Measurements from ENCODE around the gene SHISA4. TPM values are rescaled to one million over a fixed set of nuclear protein-coding genes. Genes with fewer than 3 reads are reported as not detected.
A peak's percentile ranks its signal among the peaks of the same experiment; 100 is the strongest.

Gene SHISA4
- total RNA-seq, 6 donors from 2014 or later: 4.6 to 20.9 (median 11.8) TPM

DNA sequence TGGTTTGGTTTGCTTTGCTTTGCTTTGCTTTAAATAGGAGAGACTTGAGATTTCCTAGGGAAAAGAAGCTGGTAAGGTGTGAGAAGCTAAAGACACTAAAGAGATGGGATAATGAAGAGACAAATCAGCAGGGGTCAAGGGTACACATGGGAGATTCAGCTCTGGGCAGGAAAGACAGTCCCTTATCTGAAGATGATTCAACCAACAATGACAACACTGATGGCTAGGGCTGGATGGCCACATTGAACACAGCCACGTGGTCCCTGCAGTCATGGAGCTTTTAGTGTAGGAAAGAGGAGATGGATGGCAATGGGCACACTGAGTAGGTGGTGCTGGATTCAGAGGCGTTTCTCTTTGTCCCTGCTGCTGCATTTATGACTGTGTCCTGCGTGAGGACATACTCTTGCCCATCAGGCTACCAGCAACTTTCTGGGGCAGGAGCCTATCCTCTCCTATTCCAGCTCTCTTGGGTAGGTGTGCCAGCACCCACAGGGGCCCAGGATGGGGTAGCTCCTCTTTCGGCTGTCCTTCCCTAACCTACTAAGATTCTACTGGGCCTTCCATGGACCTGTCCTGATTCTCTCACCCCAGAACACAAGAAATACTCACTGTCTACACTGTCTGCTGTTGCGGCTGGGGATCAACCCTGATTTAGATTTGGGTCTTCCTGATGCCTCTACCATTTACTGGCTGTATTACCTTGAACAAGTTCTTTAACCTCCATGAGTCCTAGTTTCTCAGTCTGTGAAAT lies 1.4 kb upstream of the SHISA4 start:
- WGBS, 2 donors: 84 to 90% methylated on average over 5 of the region's 5 CpGs
- peaks cover 15 to 41% (median 24%) of the 10 kb centered on the region in 4 donors for H3K4me1 ChIP-seq
- DNase-seq: no peak

DNA sequence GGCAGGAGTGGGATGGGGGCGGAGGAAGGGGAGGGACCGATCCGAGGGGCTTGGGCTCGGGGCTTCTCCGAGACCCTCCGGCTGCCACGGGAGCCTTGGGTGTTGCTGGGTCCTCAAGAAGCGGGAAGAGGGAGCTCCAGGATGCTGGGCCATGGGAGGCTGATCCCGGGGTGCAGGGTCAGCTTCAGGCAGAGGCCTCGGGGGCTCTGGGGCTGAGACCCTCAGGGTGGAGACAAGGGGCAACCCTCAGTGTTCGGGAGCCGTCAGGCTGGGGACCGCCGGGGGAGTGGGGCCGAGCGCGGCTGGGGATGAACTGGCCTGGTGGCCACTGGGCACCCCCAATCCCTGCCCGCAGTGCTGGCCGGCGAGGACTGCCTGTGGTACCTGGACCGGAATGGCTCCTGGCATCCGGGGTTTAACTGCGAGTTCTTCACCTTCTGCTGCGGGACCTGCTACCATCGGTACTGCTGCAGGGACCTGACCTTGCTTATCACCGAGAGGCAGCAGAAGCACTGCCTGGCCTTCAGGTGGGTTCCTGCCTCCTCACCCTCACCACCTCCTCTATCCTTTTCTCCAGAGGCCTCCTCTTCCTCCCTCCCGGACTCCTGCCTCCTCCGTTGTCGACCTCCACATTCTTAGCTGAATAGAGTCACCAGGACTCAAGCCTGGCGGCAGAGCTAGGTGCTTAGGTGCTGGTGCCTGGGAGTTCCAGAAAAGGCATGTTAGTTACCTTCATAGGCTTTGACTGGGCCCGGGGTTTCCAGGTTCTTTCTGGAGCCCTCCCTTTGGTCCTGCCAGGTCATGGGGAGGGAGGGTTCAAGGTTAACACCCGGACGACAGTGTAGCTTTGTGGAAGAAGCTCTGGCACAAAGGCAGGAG lies 631 bp downstream of the SHISA4 start:
- 37 to 79% methylated on average over 8 to 23 of the region's 33 CpGs for WGBS, 2 donors
- no peak for ATAC-seq (ENCODE audit: low FRiP score in 2 of 2)
- DNase-seq: peak in 1 of 2 donors; percentile 81

More for the DNA sequence above, 1.4 kb upstream of the SHISA4 start:
- Histone ChIP-seq H3K27me3 (no peaks in the 10 kb centered on the region), H3K4me3 (no peak overlapping the region), H3K9me3 (no peaks in the 10 kb centered on the region), H3K36me3 (no peaks in the 10 kb centered on the region), H3K27ac (no peak overlapping the region)
- TF ChIP-seq POLR2A (IDR thresholded peaks at IDR 0.05) (no peak), EP300 (IDR thresholded peaks at IDR 0.05) (no peak), POLR2AphosphoS5 (IDR thresholded peaks at IDR 0.05) (no peak)
- TF ChIP-seq, protein P1, sequence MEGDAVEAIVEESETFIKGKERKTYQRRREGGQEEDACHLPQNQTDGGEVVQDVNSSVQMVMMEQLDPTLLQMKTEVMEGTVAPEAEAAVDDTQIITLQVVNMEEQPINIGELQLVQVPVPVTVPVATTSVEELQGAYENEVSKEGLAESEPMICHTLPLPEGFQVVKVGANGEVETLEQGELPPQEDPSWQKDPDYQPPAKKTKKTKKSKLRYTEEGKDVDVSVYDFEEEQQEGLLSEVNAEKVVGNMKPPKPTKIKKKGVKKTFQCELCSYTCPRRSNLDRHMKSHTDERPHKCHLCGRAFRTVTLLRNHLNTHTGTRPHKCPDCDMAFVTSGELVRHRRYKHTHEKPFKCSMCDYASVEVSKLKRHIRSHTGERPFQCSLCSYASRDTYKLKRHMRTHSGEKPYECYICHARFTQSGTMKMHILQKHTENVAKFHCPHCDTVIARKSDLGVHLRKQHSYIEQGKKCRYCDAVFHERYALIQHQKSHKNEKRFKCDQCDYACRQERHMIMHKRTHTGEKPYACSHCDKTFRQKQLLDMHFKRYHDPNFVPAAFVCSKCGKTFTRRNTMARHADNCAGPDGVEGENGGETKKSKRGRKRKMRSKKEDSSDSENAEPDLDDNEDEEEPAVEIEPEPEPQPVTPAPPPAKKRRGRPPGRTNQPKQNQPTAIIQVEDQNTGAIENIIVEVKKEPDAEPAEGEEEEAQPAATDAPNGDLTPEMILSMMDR (IDR thresholded peaks at IDR 0.05): no peak
- no peak for ATAC-seq (ENCODE audit: low FRiP score in 2 of 2)

DNA sequence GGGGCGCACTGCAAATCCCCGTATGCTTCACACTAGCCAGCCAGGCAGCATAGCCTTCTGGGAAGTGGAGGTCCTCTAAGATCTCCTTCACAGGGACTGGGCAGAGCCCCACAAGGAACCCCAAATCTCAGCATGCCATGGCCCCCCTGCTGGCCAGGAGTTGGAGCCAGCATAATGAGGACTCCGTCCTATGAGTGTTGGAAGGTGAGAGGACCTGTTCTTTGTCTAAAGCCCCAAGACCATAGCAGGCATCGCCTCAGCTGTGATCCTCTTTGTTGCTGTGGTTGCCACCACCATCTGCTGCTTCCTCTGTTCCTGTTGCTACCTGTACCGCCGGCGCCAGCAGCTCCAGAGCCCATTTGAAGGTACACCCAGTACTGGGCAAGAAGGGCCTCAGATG lies 1.5 kb downstream of the SHISA4 start:
- Histone ChIP-seq H3K4me3 (no peak overlapping the region), H3K4me1 (peaks cover 14 to 23% (median 19%) of the 10 kb centered on the region in 4 donors), H3K9me3 (no peaks in the 10 kb centered on the region), H3K36me3 (no peaks in the 10 kb centered on the region), H3K27ac (no peak overlapping the region), H3K27me3 (no peaks in the 10 kb centered on the region)
- ATAC-seq (ENCODE audit: low FRiP score in 2 of 2): no peak
- TF ChIP-seq POLR2AphosphoS5 (IDR thresholded peaks at IDR 0.05): no peak
- no peak for TF ChIP-seq EP300 (IDR thresholded peaks at IDR 0.05)
- no peak for TF ChIP-seq POLR2A (IDR thresholded peaks at IDR 0.05)
- TF ChIP-seq, protein P1 (IDR thresholded peaks at IDR 0.05): no peak
- DNase-seq: no peak
- 95 to 99% methylated on average over 7 of the region's 7 CpGs for WGBS, 2 donors

More for the DNA sequence above, 631 bp downstream of the SHISA4 start:
- H3K36me3 ChIP-seq: no peaks in the 10 kb centered on the region
- no peaks in the 10 kb centered on the region for H3K27me3 ChIP-seq
- TF ChIP-seq POLR2AphosphoS5 (IDR thresholded peaks at IDR 0.05) (no peak), POLR2A (IDR thresholded peaks at IDR 0.05) (no peak), EP300 (IDR thresholded peaks at IDR 0.05) (no peak)
- TF ChIP-seq, protein P1 (IDR thresholded peaks at IDR 0.05): no peak
- peak overlapping the region; percentile 25 to 72 (median 56) for H3K27ac ChIP-seq
- H3K4me3 ChIP-seq: peak overlapping the region; percentile 63 to 69 (median 67)
- H3K9me3 ChIP-seq: no peaks in the 10 kb centered on the region
- peaks cover 15 to 28% (median 23%) of the 10 kb centered on the region in 4 donors for H3K4me1 ChIP-seq

DNA sequence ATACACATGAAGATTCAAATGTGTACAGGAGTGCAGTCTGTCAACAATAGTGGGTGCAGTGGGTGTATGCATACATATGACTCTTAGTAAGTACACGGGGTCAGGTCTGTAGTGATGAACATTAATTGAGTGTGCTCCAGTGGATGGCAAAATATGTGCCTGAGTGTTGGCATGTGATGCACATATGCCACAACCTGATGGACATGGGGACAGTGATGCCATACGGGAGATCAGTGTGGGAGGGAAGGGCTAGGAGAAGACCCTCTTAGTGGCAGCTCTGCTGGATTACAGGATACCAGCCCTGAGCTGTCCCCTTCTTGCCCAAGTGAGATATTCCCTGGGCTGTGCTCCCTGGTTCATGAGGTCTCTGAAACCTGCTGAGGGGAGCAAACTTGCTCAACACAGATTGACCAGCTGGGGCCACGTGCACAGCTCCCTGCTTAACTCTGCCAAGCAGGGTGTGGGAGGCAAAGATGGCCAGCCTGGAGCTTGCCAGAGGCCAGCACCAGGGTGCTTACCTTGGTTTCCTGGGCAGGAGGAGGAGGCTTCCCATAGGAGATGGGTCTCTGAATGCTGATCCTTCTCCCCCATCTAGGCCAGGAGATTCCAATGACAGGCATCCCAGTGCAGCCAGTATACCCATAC lies 2.2 kb downstream of the SHISA4 start:
- H3K4me1 ChIP-seq: peaks cover 11 to 20% (median 16%) of the 10 kb centered on the region in 4 donors
- no peaks in the 10 kb centered on the region for H3K27me3 ChIP-seq
- no peak for DNase-seq
- H3K36me3 ChIP-seq: no peaks in the 10 kb centered on the region
- H3K27ac ChIP-seq: no peak overlapping the region
- 77 to 90% methylated on average over 2 to 3 of the region's 3 CpGs for WGBS, 2 donors
- no peaks in the 10 kb centered on the region for H3K9me3 ChIP-seq
- no peak for ATAC-seq (ENCODE audit: low FRiP score in 2 of 2)
- TF ChIP-seq POLR2AphosphoS5 (IDR thresholded peaks at IDR 0.05) (no peak), EP300 (IDR thresholded peaks at IDR 0.05) (no peak), POLR2A (IDR thresholded peaks at IDR 0.05) (no peak)
- TF ChIP-seq, protein P1 (IDR thresholded peaks at IDR 0.05): no peak
- H3K4me3 ChIP-seq: no peak overlapping the region

Data from upper lobe of left lung (tissue), 6 donors.